Inferior parietal cortex (tissue), 1 donor: Measurements from ENCODE around the gene FBN1.

Source experiments
- DNase-seq: peaks from one replicate; pipeline ENCODE4 v3.0.0-alpha.2; 2016; ENCODE audit errors: extremely low spot score

FBN1 gene

DNA sequence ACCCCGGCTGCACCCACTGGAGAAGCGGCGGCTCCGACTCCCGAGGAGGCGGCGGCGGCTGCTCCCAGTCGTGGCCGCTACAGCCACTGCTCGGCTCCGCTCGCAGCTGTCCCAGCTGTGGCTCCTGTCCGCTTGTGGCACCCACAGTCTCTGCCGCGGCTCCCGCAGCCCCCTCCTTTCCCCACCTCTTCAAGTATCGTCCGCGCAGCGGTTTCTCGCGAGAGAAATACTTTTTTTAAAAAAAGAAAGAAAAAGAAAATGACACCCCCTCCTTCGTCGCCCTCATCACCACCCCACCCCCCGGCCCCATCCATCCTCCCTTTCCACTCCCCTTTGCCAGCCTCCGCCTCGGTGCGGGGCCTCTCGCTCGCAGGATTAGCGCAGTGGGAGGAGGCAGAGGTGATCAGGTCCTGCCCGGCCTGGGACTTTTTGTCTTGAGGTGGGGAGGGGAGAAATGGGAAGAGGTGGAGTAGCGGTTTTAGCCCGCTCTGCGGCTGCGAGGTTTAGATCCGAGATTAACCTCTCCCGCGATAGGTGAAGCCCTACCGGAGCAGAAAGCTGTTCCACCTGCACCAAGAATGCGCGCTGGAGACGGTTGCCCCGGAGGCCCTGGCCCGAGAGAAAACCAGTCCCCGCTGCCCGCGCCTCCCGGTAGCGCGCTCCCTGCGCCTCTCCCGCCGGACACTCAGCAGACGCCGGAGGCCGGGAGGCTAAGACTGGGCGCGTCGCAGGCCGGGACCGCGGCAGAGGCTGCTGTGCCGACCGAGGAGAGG lies at the start of gene FBN1:
FBN1 (minus strand) TSS at position 152 of the 773 bp plus-strand sequence. CDS start 940 bp downstream, outside the sequence.
- DNase-seq: peak; percentile 67

DNA sequence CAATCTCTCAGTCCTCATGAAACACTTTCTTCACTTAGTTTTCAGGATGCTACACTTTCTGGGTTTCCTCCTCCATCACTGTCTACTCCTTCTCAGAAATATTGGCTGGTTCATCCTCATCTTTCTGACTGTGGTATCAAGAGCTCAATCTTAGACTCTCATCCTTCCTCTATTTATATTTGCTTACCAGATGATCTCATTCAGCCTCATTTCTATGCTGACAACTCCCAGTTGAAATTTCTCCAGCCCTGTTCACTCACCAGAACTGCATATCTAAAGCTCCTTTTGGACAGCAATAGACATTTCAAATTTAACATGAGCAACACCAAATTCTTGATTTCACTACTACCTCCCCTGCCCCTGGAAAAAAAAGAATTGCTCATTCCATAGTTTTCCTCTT lies 48.0 kb upstream of the FBN1 start:
- DNase-seq: no peak

DNA sequence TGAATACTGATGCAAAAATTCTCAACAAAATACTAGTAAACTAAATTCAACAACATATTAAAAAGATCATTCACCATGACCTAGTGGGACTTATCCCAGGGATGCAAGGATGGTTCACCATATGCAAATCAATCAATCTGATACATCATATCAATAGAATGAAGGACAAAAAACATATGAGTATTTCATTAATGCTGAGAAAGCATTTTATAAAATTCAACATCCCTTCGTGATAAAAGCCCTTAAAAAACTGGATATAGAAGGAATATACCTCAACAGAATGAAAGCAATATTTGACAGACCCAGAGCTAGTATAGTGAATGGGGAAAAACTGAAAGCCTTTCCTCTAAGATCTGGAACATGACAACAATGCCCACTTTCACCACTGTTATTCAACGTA lies 43.0 kb upstream of the FBN1 start:
- DNase-seq: no peak

DNA sequence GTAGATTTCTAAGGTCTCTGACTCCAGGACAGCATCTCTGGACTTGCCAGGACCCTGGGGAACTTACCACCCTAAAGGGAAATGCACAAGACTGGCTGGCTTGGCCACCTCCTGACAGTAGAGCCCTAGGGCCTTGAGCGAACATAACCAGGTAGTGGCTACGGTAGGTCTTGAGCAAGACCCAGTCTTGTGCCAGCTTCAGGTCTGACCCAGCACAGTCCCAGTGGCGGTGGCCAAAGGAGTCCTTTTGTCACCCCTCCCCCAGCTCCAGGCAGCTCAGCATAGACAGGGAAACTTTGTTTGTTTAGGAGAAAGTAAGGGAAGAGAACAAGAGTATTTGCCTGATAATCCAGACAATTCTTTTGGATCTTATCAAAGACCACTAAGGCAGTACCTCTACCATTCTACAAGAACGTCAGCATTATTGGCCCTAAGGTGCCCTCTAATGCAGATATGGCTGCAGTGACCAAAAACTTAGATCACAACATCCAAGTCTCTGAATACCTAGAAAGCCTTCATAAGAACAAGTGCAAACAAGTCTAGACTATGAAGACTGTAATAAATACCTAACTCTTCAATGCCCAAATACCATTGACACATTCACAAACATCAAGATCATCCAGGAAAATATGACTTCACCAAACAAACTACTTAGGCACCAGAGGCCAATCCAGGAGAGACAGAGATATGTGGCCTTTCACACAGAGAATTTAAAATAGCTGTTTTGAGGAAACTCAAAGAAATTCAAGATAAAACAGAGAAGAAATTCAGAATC lies 38.7 kb upstream of the FBN1 start:
- no peak for DNase-seq

DNA sequence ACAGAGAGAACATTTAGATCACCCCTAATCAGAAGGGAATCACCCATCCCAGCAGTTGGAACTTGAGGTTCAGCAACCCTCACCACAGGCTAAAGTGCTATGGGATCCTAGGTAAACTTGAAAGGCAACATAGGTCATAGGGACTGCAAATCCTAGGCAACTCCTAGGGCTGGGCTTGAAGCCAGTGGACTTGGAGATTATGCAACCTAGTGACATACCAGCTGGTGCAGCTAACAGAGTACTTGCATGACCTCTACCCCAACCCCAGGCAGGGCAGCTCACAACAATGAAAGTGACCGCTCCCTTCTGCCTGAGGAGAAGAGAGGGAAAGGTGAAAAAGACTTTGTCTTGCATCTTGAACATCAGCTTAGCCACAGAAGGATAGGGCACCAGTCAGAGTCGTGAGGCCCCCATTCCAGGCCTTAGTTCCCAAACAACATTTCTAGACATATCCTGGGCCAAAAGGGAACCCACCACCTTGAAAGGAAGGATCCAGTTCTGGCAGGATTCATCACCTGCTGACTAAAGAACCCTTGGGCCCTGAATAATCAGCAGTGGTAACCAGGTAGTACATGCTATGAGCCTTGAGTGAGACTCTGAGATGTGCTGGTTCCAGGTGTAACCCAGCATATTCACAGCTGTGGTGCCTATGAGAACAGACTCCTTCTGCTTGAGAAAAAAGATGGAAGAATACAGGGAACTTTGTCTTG lies 37.6 kb upstream of the FBN1 start:
- DNase-seq: no peak

DNA sequence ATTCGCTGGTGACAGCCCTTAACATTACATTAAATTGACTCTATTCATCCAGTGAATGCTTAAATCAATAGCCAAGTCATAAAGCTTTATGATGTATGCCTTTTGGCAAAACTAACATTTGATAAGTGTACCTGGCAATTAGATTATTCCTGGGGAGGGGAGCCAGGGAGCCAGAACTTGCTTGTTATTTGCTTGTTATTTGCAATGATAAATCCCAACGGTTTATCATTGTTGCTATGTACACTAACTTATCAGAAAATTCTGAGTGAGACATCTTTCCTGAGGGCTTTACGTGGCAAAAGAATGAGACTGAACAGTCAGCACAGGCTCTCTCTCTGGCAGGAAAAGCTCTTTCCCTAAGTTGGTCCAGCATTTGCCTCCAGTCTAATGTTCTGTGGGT lies 35.8 kb upstream of the FBN1 start:
- DNase-seq: no peak

DNA sequence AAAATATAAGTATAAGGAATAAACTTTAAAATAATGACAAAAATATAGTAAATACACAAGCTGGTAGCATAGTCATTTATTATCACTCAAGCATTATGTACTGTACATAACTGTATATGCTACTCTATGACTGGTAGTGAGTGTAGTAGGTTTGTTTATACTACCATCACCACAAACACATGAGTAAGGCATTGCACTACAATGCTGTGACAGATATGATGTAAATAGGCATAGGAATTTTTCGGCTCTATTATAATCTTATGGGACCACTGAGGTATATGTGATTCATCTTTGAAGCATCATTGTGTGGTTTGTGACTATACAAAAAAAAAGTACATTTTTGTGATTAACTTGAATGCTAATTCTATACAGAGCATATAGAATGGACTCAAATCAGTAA lies 35.3 kb upstream of the FBN1 start:
- DNase-seq: no peak

DNA sequence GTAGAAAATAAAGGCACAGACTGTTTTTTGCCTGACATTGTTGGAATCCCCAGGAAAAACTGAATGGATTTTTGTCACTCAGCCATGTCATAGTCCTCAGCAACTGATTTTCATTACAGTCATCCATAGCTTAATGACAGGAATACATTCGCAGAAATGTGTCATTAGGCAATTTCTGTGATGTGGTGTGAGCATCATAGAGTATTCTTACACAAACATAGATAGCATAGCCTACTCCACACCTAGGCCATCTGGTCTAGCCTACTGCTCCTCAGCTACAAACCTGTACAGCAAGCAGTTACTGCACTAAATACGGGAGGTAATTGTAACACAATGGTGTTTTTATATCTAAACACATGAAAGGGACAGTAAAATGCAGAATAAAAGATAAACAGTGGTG lies 34.4 kb upstream of the FBN1 start:
- DNase-seq: no peak

DNA sequence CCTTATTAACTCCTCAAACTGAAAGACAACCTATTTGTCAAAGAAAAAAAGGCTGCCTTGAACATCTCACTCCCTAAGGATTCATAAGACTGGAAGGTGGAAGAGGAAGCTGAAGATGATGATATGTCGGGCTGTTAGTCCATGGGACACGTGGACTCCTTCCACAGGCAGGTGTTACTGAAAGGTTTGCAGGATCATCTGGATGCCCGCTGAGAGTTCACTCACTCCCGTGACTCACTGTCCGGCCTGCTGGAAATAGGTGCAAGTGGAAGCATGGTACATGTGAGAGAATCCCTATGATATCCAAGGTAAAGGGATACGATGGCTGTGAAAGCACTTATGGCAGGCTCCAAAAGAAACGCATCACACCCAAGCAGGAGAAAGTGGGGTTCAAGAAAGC lies 33.3 kb upstream of the FBN1 start:
- no peak for DNase-seq

DNA sequence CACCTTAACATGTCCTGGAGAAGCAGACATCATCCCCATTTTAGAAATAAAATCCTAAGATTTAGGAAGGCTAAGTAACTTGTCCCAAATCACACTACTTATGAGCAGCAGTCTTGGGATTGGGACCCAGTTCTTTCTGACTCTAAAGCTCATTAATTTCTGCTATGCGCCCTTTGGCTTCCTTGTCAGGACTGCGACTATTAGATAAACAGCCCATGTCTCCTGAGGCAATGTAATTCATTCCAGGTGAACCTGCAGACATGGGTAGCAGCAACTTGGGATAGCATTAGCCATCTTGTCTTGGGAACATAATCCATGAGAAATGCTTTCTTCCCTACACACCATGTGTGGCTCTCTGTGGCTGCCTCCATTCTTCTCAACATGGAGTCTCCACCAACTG lies 32.3 kb upstream of the FBN1 start:
- no peak for DNase-seq

DNA sequence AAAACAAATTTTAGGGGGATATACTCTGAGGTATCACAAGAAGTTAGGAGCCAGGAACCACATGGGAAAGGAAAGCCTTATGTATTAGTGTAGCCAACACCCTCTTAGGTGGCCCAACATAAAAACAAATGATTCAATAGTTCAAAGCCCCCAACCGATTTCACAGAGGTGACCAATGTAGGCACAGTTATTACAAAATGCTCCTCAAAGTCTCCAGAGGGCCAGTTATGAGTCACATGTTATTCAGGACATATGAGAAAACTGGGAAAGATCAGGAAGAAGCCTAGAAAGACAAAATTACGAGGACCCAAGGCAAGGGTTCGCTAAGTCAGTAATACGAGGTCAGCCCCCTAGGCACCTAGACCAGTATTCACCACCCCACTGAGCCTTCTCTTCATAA lies 29.9 kb upstream of the FBN1 start:
- no peak for DNase-seq

DNA sequence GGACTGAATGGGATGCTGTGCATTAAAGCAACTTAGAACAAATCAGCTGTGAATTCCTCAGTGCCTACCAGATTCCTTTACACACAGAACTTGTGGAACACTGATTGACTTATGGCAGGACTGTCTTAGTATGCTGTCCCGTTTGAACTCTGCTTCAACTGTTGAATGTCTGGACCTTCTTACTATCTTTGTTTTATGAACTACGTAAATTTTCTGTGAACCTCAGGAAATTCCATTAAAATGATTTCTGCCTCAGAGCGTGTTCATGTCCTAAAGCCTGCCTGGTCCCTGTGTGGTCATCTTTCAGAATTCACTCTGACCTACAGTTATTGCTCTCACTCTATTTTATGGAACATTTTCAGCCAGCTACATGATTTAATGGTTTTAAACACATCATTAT lies 29.4 kb upstream of the FBN1 start:
- no peak for DNase-seq

DNA sequence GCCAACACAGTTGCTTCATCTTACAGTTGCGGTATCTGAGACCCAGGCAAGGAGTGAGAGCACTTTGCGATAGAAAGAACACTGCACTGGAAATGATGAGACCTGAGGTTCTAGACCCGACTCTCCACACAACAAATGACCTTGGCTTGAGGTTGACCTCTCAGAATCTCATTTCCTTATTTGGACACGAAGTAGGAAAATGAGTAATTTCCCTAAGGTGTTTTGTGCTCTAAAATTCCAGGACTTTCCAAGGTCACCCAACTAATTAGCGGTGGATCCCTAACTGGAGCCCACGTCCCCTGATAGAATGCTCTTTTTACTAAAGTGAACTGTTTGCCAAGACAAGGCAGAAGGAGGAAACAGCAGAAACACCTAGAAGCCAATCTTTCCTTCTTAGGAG lies 26.7 kb upstream of the FBN1 start:
- DNase-seq: no peak

DNA sequence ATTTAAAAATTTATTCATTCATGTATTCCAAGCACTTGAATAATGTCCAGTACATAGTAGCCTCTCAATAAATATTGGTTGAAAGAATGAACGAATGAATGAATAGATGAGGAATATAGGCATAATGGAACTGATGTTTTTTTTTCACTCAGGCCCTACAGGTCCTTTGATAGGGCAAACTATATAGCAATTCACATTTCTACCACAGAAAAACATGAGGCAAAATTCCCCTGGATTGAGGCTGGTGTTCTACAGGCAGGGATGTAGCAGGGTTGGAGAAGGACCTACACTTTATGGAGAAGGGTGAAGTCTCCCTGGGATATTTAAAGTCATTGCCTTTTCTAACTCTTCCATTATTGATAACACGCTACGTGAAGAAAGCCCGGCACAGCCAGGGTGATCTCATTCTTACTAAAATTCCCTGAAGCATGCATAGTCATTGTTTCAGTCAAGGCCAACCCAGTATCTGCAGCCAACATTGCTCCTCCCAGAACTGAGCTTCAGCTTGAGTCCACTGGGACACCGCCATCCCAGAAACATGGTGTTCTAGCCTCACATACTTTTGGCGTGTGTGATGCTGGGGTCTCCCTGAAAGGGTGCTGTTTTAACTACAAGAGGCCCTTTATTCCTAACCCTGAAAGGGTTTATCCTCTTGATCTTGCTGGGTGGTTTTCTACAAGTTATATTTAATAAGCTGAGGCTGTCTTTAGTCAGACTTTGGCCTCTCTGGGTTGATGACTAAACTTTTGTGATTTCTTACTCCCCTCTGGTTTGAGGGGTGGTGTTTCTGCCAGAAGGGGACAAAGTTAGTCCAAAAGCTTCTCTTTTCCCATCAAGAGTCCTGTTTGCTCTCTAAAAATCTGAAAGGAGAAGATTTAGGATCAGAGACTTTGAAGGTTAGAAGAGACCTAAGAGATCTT lies 25.9 kb upstream of the FBN1 start:
- DNase-seq: no peak

DNA sequence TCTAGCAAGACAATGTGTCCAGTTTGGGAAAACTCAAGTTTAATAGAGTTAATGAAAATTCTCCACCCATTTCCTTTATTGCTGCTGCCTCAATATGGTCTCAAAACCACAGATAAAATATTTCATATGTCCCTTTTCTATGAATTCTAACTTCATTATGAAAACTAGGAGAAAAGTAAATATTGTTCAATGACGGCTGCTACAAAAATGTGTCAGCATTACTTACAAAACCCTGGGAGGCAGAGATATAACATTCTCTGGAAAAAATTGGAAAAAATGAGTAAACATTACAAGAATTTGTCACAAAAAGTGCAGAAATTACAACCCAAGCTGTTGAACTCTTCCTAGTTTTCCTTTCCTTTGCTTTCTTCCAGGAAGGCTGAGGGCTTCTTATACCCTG lies 22.2 kb upstream of the FBN1 start:
- DNase-seq: no peak

DNA sequence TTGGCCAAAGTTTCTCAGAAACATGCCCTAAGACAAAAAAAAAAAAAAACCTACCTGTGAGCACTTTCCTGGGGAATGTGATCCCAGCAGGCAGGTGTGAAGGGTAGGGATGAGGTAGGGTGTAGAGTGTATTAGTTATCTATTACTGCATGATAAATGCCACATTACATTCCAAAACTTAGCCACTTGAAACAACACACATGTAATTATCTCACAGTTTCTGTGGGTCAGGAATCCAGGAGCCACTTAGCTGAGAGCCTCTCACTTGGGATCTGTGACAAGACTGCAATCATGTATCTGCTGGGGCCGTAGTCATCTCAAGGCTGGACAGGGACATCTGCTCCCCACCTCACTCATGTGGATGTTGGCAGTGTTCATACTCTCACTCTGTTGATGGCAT lies 18.9 kb upstream of the FBN1 start:
- DNase-seq: no peak

DNA sequence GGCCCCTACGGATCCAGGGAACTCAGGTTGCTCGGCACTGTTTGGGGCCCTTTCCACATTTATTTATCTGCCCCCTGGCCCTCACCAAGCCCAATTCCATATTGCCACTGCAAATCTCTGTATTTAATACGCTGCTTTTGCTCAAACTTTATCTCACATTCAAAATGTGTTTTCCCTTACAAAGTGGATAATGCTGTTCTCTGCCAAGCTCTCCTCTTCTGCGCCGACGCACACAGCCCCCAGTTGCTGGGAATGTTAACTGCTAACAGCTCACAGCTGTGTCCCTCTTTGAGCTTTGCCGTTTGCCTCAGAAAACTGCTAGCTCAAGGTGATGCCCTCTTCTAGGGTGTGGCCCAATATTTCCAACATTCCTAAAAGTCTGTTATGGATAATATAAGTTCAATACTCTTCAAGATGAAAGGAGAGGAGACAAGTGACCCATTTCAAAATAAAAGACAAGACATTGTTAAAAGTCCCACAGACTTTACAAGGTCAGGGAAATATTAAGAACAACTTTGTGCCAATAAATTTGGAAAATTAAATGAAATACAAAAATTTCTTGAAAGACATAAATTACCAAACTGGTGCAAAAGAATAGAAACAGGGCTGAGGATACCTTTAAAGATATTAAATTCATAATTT lies 12.6 kb upstream of the FBN1 start:
- no peak for DNase-seq

DNA sequence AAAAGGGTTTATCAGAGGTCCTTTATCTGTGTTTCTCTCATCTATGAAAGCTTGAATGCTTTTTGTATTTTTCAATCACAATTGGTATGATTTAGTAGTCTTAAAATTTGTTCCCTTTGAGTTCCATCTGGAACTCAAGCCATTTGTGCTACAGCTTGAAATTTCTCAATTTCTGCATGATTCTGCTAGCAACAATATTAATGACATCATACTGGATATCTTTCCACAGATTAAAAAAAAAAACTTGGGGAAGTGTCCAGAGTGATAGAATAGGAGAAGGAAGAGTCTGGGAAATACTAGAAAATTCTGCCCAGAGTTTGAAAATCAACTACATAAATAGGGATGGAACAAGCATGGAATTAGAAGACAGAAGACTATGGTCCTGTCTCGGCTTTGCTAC lies 9.3 kb upstream of the FBN1 start:
- no peak for DNase-seq

DNA sequence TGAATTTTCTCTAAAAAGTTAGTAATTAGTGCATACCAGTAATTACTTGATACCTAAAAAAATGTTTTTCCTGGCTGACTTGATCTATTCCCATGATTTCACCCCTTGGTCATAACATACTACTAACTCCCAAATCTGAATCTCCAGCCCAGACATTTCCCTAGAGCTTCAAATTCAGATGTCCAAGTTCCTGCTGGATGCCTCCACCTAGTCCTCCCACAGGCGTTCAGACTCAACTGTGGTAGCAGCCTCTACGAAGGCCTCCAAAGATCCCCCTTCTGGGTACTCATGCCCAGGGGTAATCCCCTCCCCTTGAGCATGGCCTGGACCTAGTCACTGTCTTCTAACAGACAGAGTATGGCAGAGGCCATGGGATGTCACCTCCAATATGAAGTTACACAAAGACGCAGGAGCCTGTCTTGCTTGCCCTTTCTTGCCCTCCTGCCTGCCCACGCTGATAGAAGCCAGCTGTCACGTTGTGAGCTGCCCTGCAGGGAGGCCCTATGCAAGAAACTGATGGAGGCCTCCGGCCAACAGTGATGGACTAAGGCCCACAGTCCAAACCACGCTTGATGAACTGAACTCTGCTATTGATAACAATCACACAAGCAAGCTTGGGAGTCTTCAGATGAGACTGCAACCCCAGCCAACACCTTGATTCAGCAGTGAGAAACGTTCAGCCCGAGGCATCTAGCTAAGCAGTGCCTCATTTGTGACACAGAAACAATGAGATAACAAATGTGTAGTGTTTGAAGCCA lies 8.6 kb upstream of the FBN1 start:
- DNase-seq: no peak

DNA sequence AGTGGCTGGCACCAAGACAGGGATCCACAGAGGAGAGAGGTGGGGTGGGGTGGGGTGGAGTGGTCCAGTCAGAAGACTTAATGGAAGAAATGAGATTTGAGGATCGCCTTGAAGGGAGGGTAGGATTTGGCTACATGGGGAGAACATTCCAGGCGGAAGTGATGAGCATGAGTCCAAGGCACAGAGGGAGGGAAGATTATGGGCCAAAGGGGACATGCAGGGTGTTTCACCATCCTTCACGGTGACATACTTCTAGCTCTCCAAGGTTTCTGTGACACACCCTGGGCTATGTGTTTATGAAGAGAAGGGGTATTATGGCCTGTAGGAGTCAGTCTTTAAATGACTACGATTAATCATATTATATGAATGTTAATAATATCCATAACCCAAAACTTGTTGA lies 7.7 kb upstream of the FBN1 start:
- no peak for DNase-seq
